Stimulated activated CD8-positive, alpha-beta memory T cell treated with anti-CD3 and anti-CD28 coated beads, Interleukin-12 subunit alpha, Interleukin-12 subunit beta, amount 100 ng/mL, for 4 hours (primary cell): ENCODE measurements around the gene LLGL2.

Source experiments
- DNase-seq: peaks from one replicate; pipeline ENCODE4 v3.0.0-alpha.2; 2020; ENCODE audit warnings: low read depth

Gene LLGL2

GRCh38 chr17:75616521-75617122, 91.1 kb downstream of the LLGL2 start:
- no peak for DNase-seq

GRCh38 chr17:75617218-75617617, 91.7 kb downstream of the LLGL2 start:
- DNase-seq, result no peak

GRCh38 chr17:75617675-75618074, 92.2 kb downstream of the LLGL2 start:
- no peak for DNase-seq

GRCh38 chr17:75619506-75620431, 94.3 kb downstream of the LLGL2 start:
- no peak for DNase-seq

GRCh38 chr17:75621489-75621888, 96.0 kb downstream of the LLGL2 start:
- no peak for DNase-seq

- DNase-seq, result no peak
Measured at GRCh38 chr17:75622076-75622475, 96.6 kb downstream of the LLGL2 start.

- DNase-seq, result no peak
Measured at GRCh38 chr17:75622771-75623273, 97.3 kb downstream of the LLGL2 start.

GRCh38 chr17:75623386-75623785, 97.9 kb downstream of the LLGL2 start:
- no peak for DNase-seq

- DNase-seq, result no peak
Measured at GRCh38 chr17:75624021-75624420, 98.5 kb downstream of the LLGL2 start.
